Aorta (tissue), 5 donors: ENCODE results near the gene NPPC. TPM values are rescaled to one million over a fixed set of nuclear protein-coding genes. Genes with fewer than 3 reads are reported as not detected.
"Not testable (repeated sequence)": the region's sequence is repeated elsewhere in the genome, so short reads cannot be mapped to it uniquely, and the experiment has no call there.

Source experiments
- ATAC-seq: fragments of 200-7000 bp; cut with Tn5 transposase; one replicate; pipeline ENCODE4 v1.9.1; 2022; ENCODE audit warnings: moderate library complexity; ENCODE audit not compliant: low FRiP score
- DNase-seq, 2 donors: peaks; one replicate each; pipeline ENCODE4 v3.0.0-alpha.2; 2020
- H3K27ac ChIP-seq, 2 donors: one replicate each; pipeline ENCODE4 v1.5.1; 2013; ENCODE audit warnings: low read length in 2 of 2, mild to moderate bottlenecking in 2 of 2, moderate library complexity in 2 of 2, control low read depth in 1 of 2, inconsistent platforms in 1 of 2, low read depth in 1 of 2
- H3K27me3 ChIP-seq, 2 donors: one replicate each; pipeline ENCODE4 v1.6.1; 2013; ENCODE audit warnings: control low read depth in 1 of 2, low read length in 1 of 2, mild to moderate bottlenecking in 1 of 2, moderate library complexity in 1 of 2; ENCODE audit not compliant: insufficient read depth in 2 of 2, control insufficient read depth in 1 of 2
- H3K36me3 ChIP-seq, 2 donors: one replicate each; pipeline ENCODE4 v1.6.1; 2013; ENCODE audit warnings: control low read depth in 1 of 2, low read length in 1 of 2, mild to moderate bottlenecking in 1 of 2; ENCODE audit not compliant: insufficient read depth in 2 of 2, control insufficient read depth in 1 of 2
- H3K4me1 ChIP-seq, 2 donors: one replicate each; pipeline ENCODE4 v1.6.1; 2013; ENCODE audit warnings: low read length in 2 of 2, control low read depth in 1 of 2, mild to moderate bottlenecking in 1 of 2, moderate library complexity in 1 of 2; ENCODE audit not compliant: insufficient read depth in 2 of 2, control insufficient read depth in 1 of 2
- H3K4me3 ChIP-seq, 2 donors: one replicate each; pipeline ENCODE4 v1.5.1; 2013; ENCODE audit warnings: low read length in 2 of 2, control low read depth in 1 of 2, mild to moderate bottlenecking in 1 of 2
- H3K9me3 ChIP-seq: one replicate; pipeline ENCODE4 v1.6.1; 2013; ENCODE audit warnings: mild to moderate bottlenecking, low read length; ENCODE audit not compliant: control insufficient read depth
- WGBS, 2 donors: extraction: QIAGEN DNeasy Blood & Tissue Kit; methylation state at CpG; one replicate each; pipeline ENCODE4 v1.1.7; 2013; 5-methylcytosine and 5-hydroxymethylcytosine counted together
- intact Hi-C, 2 donors: fragments of 100-400 bp; cut with DNase I; formaldehyde crosslinking; loops; one replicate each; pipeline versions ENCODE4 v1.14.2 to v1.15.0; 2022
- microRNA-seq, 2 donors: library from miRNA; unstranded; fragments of <30 nt; microRNA quantifications; one replicate each; pipeline ENCODE4 v1.2.0, GENCODE V29; 2020
- polyA plus RNA-seq, 2 donors: library from polyadenylated mRNA; stranded (reverse); fragments of 200-250 nt; gene quantifications; one replicate each; pipeline ENCODE4 v1.2.3, GENCODE V29; 2013
- total RNA-seq, 2 donors: library from RNA; stranded (reverse); fragmentation: NEBNext Ultra II Directional; extraction: Animal tissue kit (Norgen Biotek cat#: 25700); gene quantifications; one replicate each; pipeline ENCODE4 v1.2.1, GENCODE V29; 2021
- donor health status: healthy with polysubstance abuse.
- donor health status: Bipolar disorder and iron deficiency.
- donor health status: DM: no; HTN: no; CAD: no.
- donor health status: DM: no; HTN: no; CAD: no.
- donor health status: DM: yes; HTN: yes; CAD: no.

Gene NPPC
- total and polyA plus RNA-seq, 4 donors = 0.36 to 0.88 (median 0.49) TPM; not detected in 1

DNA sequence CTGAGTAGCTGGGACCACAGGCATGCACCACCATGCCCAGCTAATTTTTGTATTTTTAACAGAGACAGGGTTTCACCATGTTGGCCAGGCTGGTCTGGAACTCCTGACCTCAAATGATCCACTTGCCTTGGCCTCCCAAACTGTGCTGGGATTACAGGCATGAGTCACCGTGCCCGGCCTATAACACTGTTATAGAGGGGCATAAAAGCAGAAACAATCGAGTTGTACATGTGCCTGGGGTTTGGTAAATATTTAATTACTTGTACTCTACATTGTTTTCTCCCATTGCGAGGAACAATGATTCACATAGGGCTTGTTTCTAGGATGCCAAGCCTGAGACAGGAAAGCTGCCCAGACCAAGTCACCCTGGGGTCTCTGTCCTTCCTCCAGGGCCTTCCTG, 45.8 kb downstream of the NPPC start:
- DNase-seq, H3K4me1 ChIP-seq, H3K9me3 ChIP-seq, ATAC-seq, H3K4me3 ChIP-seq, intact Hi-C loops, H3K27ac ChIP-seq, H3K36me3 ChIP-seq, H3K27me3 ChIP-seq: not testable (repeated sequence)
- 87% methylated on average over 4 of the region's 4 CpGs for WGBS, 2 donors

DNA sequence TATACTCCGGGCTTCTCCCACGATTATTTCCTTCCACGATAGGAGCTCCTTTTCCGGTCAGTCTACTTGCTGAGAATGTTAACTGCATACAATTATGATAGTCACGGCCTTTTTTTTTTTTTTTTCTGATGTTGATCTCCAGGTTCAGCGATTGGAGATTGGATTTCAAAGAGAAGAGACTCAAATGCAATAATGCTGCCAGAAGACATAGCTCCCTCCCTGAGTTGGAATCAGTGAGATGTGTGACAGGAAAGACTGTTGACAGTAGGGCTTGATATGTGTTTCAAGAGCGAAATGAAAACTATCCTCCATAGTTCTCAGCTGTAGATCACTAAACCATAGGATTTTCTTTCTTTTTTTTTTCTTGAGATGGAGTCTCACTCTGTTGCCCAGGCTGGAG, 47.0 kb downstream of the NPPC start:
- no peak for ATAC-seq
- WGBS, 2 donors = 66 to 75% methylated on average over 7 of the region's 7 CpGs
- intact Hi-C loops = no loop called here
- no peak for DNase-seq
- no peaks in the 10 kb centered on the region for H3K36me3 ChIP-seq
- H3K4me3 ChIP-seq = no peak overlapping the region
- no peaks in the 10 kb centered on the region for H3K4me1 ChIP-seq
- no peaks in the 10 kb centered on the region for H3K27me3 ChIP-seq
- no peak overlapping the region for H3K27ac ChIP-seq
- H3K9me3 ChIP-seq = peaks cover 2% of the 10 kb centered on the region

GRCh38 chr2:231877533-231878456, 48.4 kb downstream of the NPPC start:
- no peaks in the 10 kb centered on the region for H3K27me3 ChIP-seq
- ATAC-seq (no peak), DNase-seq (no peak)
- intact Hi-C loops = no loop called here
- WGBS, 2 donors = 81 to 86% methylated on average over 15 of the region's 15 CpGs
- H3K27ac ChIP-seq = no peak overlapping the region
- H3K36me3 ChIP-seq = no peaks in the 10 kb centered on the region
- peaks cover 2% of the 10 kb centered on the region for H3K9me3 ChIP-seq
- no peaks in the 10 kb centered on the region for H3K4me1 ChIP-seq
- no peak overlapping the region for H3K4me3 ChIP-seq

GRCh38 chr2:231874944-231875343, 51.3 kb downstream of the NPPC start:
- Histone ChIP-seq H3K27me3 (no peaks in the 10 kb centered on the region), H3K9me3 (peaks cover 2% of the 10 kb centered on the region), H3K4me1 (no peaks in the 10 kb centered on the region), H3K36me3 (no peaks in the 10 kb centered on the region), H3K4me3 (no peak overlapping the region), H3K27ac (no peak overlapping the region)
- no peak for ATAC-seq
- 53 to 68% methylated on average over 1 of the region's 1 CpG for WGBS, 2 donors
- intact Hi-C loops = no loop called here
- DNase-seq = no peak

Small RNA genes within 50 kb of the gene (microRNA-seq; reads per million reads assigned to microRNA genes)
- gene MIR1471 = 0 reads per million in 2 donors

Other genes starting within 250 kb of the NPPC start
- 100 to 1,000 TPM; 792 to 882 TPM for gene PTMA, start 217.9 kb downstream of the NPPC start, total RNA-seq
- 1,000 to 10,000 TPM; 1,255 to 2,243 TPM for gene PTMA, start 217.9 kb downstream of the NPPC start, polyA plus RNA-seq
- 10 to 100 TPM; 23.4 to 26.2 TPM for gene PDE6D, start 145.1 kb downstream of the NPPC start, total RNA-seq
- 10 to 100 TPM; 22.9 to 26.9 TPM for gene PDE6D, start 145.1 kb downstream of the NPPC start, polyA plus RNA-seq
- 10 to 100 TPM; 20.6 to 40.8 TPM for gene COPS7B, start 140.0 kb downstream of the NPPC start, total RNA-seq
- 10 to 100 TPM; 12.1 to 42.0 TPM for gene COPS7B, start 140.0 kb downstream of the NPPC start, polyA plus RNA-seq
- gene DIS3L2, start 35.3 kb upstream of the NPPC start, total RNA-seq = 10 to 100 TPM; 28.4 to 40.0 TPM
- gene DIS3L2, start 35.3 kb upstream of the NPPC start, polyA plus RNA-seq = 10 to 100 TPM; 10.6 to 15.1 TPM